Measurements from ENCODE around the gene EHD4.

The EHD4 gene

GRCh38 chr15:41972253-41973242 lies at the start of gene EHD4:
TSS of gene EHD4 (minus strand) at chr15:41972557. CDS start at chr15:41972494, 63 bp downstream.
- Histone ChIP-seq H3K27me3 (ENCODE audit: control insufficient read depth, insufficient read depth, low read length) (no peaks in the 10 kb centered on the region), H3K27ac (ENCODE audit: low read length) (no peak within 1 kb of the TSS), H3K36me3 (ENCODE audit: control insufficient read depth, low read depth, low read length) (no peaks in the 10 kb centered on the region), H3K4me1 (ENCODE audit: control insufficient read depth, low read depth, low read length) (peaks cover 19% of the 10 kb centered on the region), H3K4me3 (ENCODE audit: low read length) (peak within 1 kb of the TSS; percentile 96), H3K9ac (ENCODE audit: low read length) (peak within 1 kb of the TSS; percentile 71), H3K9me3 (ENCODE audit: control insufficient read depth, low read depth, low read length) (no peaks in the 10 kb centered on the region)

- peaks cover 12% of the 10 kb centered on the region for H3K9me3 ChIP-seq (ENCODE audit: control insufficient read depth, low read depth, low read length)
- H3K36me3 ChIP-seq (ENCODE audit: control insufficient read depth, low read depth, low read length) = no peaks in the 10 kb centered on the region
- no peak overlapping the region for H3K9ac ChIP-seq (ENCODE audit: low read length)
- H3K27me3 ChIP-seq (ENCODE audit: control insufficient read depth, insufficient read depth, low read length) = no peaks in the 10 kb centered on the region
- no peaks in the 10 kb centered on the region for H3K4me1 ChIP-seq (ENCODE audit: control insufficient read depth, low read depth, low read length)
- H3K4me3 ChIP-seq (ENCODE audit: low read length) = no peak overlapping the region
- no peak overlapping the region for H3K27ac ChIP-seq (ENCODE audit: low read length)
Measured at GRCh38 chr15:42021593-42021992, 49.2 kb upstream of the EHD4 start.

- Histone ChIP-seq H3K9me3 (ENCODE audit: control insufficient read depth, low read depth, low read length) (peaks cover 12% of the 10 kb centered on the region), H3K4me1 (ENCODE audit: control insufficient read depth, low read depth, low read length) (no peaks in the 10 kb centered on the region), H3K27me3 (ENCODE audit: control insufficient read depth, insufficient read depth, low read length) (no peaks in the 10 kb centered on the region), H3K27ac (ENCODE audit: low read length) (no peak within 1 kb of the TSS), H3K9ac (ENCODE audit: low read length) (no peak within 1 kb of the TSS), H3K36me3 (ENCODE audit: control insufficient read depth, low read depth, low read length) (no peaks in the 10 kb centered on the region), H3K4me3 (ENCODE audit: low read length) (no peak within 1 kb of the TSS)
Measured at GRCh38 chr15:42020713-42021273, 48.4 kb upstream of the EHD4 start, which contains the start of gene PLA2G4E. TSS of gene PLA2G4E (minus strand) at chr15:42021042. CDS start at chr15:42021030, 12 bp downstream.

- Histone ChIP-seq H3K4me3 (ENCODE audit: low read length) (no peak overlapping the region), H3K9ac (ENCODE audit: low read length) (no peak overlapping the region), H3K36me3 (ENCODE audit: control insufficient read depth, low read depth, low read length) (no peaks in the 10 kb centered on the region), H3K27ac (ENCODE audit: low read length) (no peak overlapping the region), H3K27me3 (ENCODE audit: control insufficient read depth, insufficient read depth, low read length) (no peaks in the 10 kb centered on the region), H3K4me1 (ENCODE audit: control insufficient read depth, low read depth, low read length) (no peaks in the 10 kb centered on the region), H3K9me3 (ENCODE audit: control insufficient read depth, low read depth, low read length) (peaks cover 8% of the 10 kb centered on the region)
Measured at GRCh38 chr15:42018306-42019224, 46.2 kb upstream of the EHD4 start.

- H3K27ac ChIP-seq (ENCODE audit: low read length) = no peak overlapping the region
- H3K9me3 ChIP-seq (ENCODE audit: control insufficient read depth, low read depth, low read length) = no peaks in the 10 kb centered on the region
- no peaks in the 10 kb centered on the region for H3K4me1 ChIP-seq (ENCODE audit: control insufficient read depth, low read depth, low read length)
- no peak overlapping the region for H3K4me3 ChIP-seq (ENCODE audit: low read length)
- no peak overlapping the region for H3K9ac ChIP-seq (ENCODE audit: low read length)
- no peaks in the 10 kb centered on the region for H3K27me3 ChIP-seq (ENCODE audit: control insufficient read depth, insufficient read depth, low read length)
- H3K36me3 ChIP-seq (ENCODE audit: control insufficient read depth, low read depth, low read length) = no peaks in the 10 kb centered on the region
Measured at GRCh38 chr15:42016971-42017370, 44.6 kb upstream of the EHD4 start.

GRCh38 chr15:42014406-42014805 lies 42.0 kb upstream of the EHD4 start:
- no peaks in the 10 kb centered on the region for H3K9me3 ChIP-seq (ENCODE audit: control insufficient read depth, low read depth, low read length)
- H3K27ac ChIP-seq (ENCODE audit: low read length) = no peak overlapping the region
- no peak overlapping the region for H3K9ac ChIP-seq (ENCODE audit: low read length)
- no peaks in the 10 kb centered on the region for H3K4me1 ChIP-seq (ENCODE audit: control insufficient read depth, low read depth, low read length)
- no peak overlapping the region for H3K4me3 ChIP-seq (ENCODE audit: low read length)
- no peaks in the 10 kb centered on the region for H3K27me3 ChIP-seq (ENCODE audit: control insufficient read depth, insufficient read depth, low read length)
- H3K36me3 ChIP-seq (ENCODE audit: control insufficient read depth, low read depth, low read length) = no peaks in the 10 kb centered on the region

- Histone ChIP-seq H3K27me3 (ENCODE audit: control insufficient read depth, insufficient read depth, low read length) (no peaks in the 10 kb centered on the region), H3K4me1 (ENCODE audit: control insufficient read depth, low read depth, low read length) (no peaks in the 10 kb centered on the region), H3K27ac (ENCODE audit: low read length) (no peak overlapping the region)
Measured at GRCh38 chr15:42012928-42013482, 40.6 kb upstream of the EHD4 start.

GRCh38 chr15:42012241-42012640 lies 39.9 kb upstream of the EHD4 start:
- no peak overlapping the region for H3K9ac ChIP-seq (ENCODE audit: low read length)
- H3K27me3 ChIP-seq (ENCODE audit: control insufficient read depth, insufficient read depth, low read length) = no peaks in the 10 kb centered on the region
- no peaks in the 10 kb centered on the region for H3K36me3 ChIP-seq (ENCODE audit: control insufficient read depth, low read depth, low read length)
- H3K9me3 ChIP-seq (ENCODE audit: control insufficient read depth, low read depth, low read length) = no peaks in the 10 kb centered on the region
- no peak overlapping the region for H3K4me3 ChIP-seq (ENCODE audit: low read length)
- H3K4me1 ChIP-seq (ENCODE audit: control insufficient read depth, low read depth, low read length) = no peaks in the 10 kb centered on the region
- no peak overlapping the region for H3K27ac ChIP-seq (ENCODE audit: low read length)

More at GRCh38 chr15:42012928-42013482, 40.6 kb upstream of the EHD4 start:
- H3K9ac ChIP-seq (ENCODE audit: low read length) = no peak overlapping the region
- H3K36me3 ChIP-seq (ENCODE audit: control insufficient read depth, low read depth, low read length) = no peaks in the 10 kb centered on the region
- no peaks in the 10 kb centered on the region for H3K9me3 ChIP-seq (ENCODE audit: control insufficient read depth, low read depth, low read length)
- no peak overlapping the region for H3K4me3 ChIP-seq (ENCODE audit: low read length)

- Histone ChIP-seq H3K36me3 (ENCODE audit: control insufficient read depth, low read depth, low read length) (no peaks in the 10 kb centered on the region), H3K4me3 (ENCODE audit: low read length) (no peak overlapping the region), H3K9me3 (ENCODE audit: control insufficient read depth, low read depth, low read length) (no peaks in the 10 kb centered on the region), H3K27me3 (ENCODE audit: control insufficient read depth, insufficient read depth, low read length) (no peaks in the 10 kb centered on the region), H3K4me1 (ENCODE audit: control insufficient read depth, low read depth, low read length) (no peaks in the 10 kb centered on the region), H3K27ac (ENCODE audit: low read length) (no peak overlapping the region), H3K9ac (ENCODE audit: low read length) (no peak overlapping the region)
Measured at GRCh38 chr15:42011074-42011473, 38.7 kb upstream of the EHD4 start.

- Histone ChIP-seq H3K9ac (ENCODE audit: low read length) (no peak overlapping the region), H3K27ac (ENCODE audit: low read length) (no peak overlapping the region), H3K4me3 (ENCODE audit: low read length) (no peak overlapping the region), H3K9me3 (ENCODE audit: control insufficient read depth, low read depth, low read length) (no peaks in the 10 kb centered on the region), H3K27me3 (ENCODE audit: control insufficient read depth, insufficient read depth, low read length) (no peaks in the 10 kb centered on the region), H3K36me3 (ENCODE audit: control insufficient read depth, low read depth, low read length) (no peaks in the 10 kb centered on the region), H3K4me1 (ENCODE audit: control insufficient read depth, low read depth, low read length) (no peaks in the 10 kb centered on the region)
Measured at GRCh38 chr15:42010434-42010833, 38.1 kb upstream of the EHD4 start.

GRCh38 chr15:42009474-42009873 lies 37.1 kb upstream of the EHD4 start:
- Histone ChIP-seq H3K4me1 (ENCODE audit: control insufficient read depth, low read depth, low read length) (no peaks in the 10 kb centered on the region), H3K4me3 (ENCODE audit: low read length) (no peak overlapping the region), H3K27ac (ENCODE audit: low read length) (no peak overlapping the region), H3K27me3 (ENCODE audit: control insufficient read depth, insufficient read depth, low read length) (no peaks in the 10 kb centered on the region), H3K9me3 (ENCODE audit: control insufficient read depth, low read depth, low read length) (no peaks in the 10 kb centered on the region), H3K36me3 (ENCODE audit: control insufficient read depth, low read depth, low read length) (no peaks in the 10 kb centered on the region), H3K9ac (ENCODE audit: low read length) (no peak overlapping the region)

Data from iPS-18a (cell line).